PC-3 (cell line): ENCODE results near the gene NEDD4L. TPM values are rescaled to one million over a fixed set of nuclear protein-coding genes. Genes with fewer than 3 reads are reported as not detected.

Experiments used
- ATAC-seq: fragments of 200-7000 bp; cut with Tn5 transposase; 2 replicates; pipeline ENCODE4 v1.9.1; 2020; ENCODE audit warnings: mild to moderate bottlenecking, moderate library complexity
- BruUV-seq: library from RNA; stranded (reverse); fragments of 400-500 nt; replicated peaks from 2 replicates; lab custom pipeline; 2021; lab: Mats Ljungman, UMichigan
- CTCF ChIA-PET: fragments of 300-600 bp; sonication (Branson Sonifier 250); formaldehyde crosslinking; loops from one replicate; lab custom pipeline; 2022; ENCODE audit warnings: antibody characterized with exemption; lab: Charles Lee
- POLR2A ChIA-PET: fragments of 300-600 bp; sonication (Branson Sonifier 250); formaldehyde crosslinking; loops from one replicate; lab custom pipeline; 2022; ENCODE audit warnings: antibody characterized with exemption; ENCODE audit not compliant: unreplicated experiment; lab: Charles Lee
- DNase-seq: peaks from one replicate; pipeline ENCODE4 v3.0.0-alpha.2; 2015
- H2AFZ ChIP-seq: fragments of 300-600 bp; sonication (generic); 2 replicates; pipeline ENCODE4 v1.6.0; 2016; ENCODE audit warnings: antibody characterized with exemption, low read length
- H3F3A ChIP-seq: fragments of 300-600 bp; sonication (generic); one replicate; pipeline ENCODE4 v1.6.0; 2017; ENCODE audit warnings: antibody characterized with exemption, low read length, control low read depth, mild to moderate bottlenecking; ENCODE audit not compliant: unreplicated experiment
- H3K27ac ChIP-seq: fragments of 300-600 bp; sonication (generic); 2 replicates; pipeline ENCODE4 v1.5.1; 2016; ENCODE audit warnings: mild to moderate bottlenecking, low read length
- H3K27me3 ChIP-seq: fragments of 300-600 bp; sonication (generic); 2 replicates; pipeline ENCODE4 v1.6.1; 2016; ENCODE audit warnings: low read length, mixed read lengths
- H3K36me3 ChIP-seq: fragments of 300-600 bp; sonication (generic); 2 replicates; pipeline ENCODE4 v1.6.1; 2016; ENCODE audit warnings: low read depth, mixed run types, low read length, mixed read lengths
- H3K4me1 ChIP-seq: fragments of 300-600 bp; sonication (generic); 2 replicates; pipeline ENCODE4 v1.5.1; 2016; ENCODE audit warnings: low read length; ENCODE audit not compliant: insufficient read depth
- H3K4me2 ChIP-seq: fragments of 300-600 bp; sonication (generic); 2 replicates; pipeline ENCODE4 v1.6.0; 2016; ENCODE audit warnings: low read length
- H3K4me3 ChIP-seq: fragments of 300-600 bp; sonication (generic); 2 replicates; pipeline ENCODE4 v1.5.1; 2016; ENCODE audit warnings: mild to moderate bottlenecking, low read length, mixed read lengths
- H3K79me2 ChIP-seq: fragments of 300-600 bp; sonication (generic); 2 replicates; pipeline ENCODE4 v1.6.1; 2017; ENCODE audit warnings: low read length, mixed read lengths
- H3K9ac ChIP-seq: fragments of 300-600 bp; sonication (generic); 2 replicates; pipeline ENCODE4 v1.6.0; 2016; ENCODE audit warnings: mild to moderate bottlenecking, low read length
- H3K9me2 ChIP-seq: fragments of 300-600 bp; sonication (generic); replicated peaks from 2 replicates; pipeline ENCODE4 v1.6.1; 2016; ENCODE audit warnings: mixed run types, low read length, mixed read lengths
- H3K9me3 ChIP-seq: fragments of 300-600 bp; sonication (generic); 2 replicates; pipeline ENCODE4 v1.6.1; 2016; ENCODE audit warnings: low read length, mixed read lengths
- H4K20me1 ChIP-seq: fragments of 300-600 bp; sonication (generic); 2 replicates; pipeline ENCODE4 v1.6.1; 2016; ENCODE audit warnings: low read length, mixed read lengths
- CTCF ChIP-seq: fragments of 300-600 bp; sonication (generic); conservative IDR thresholded peaks from 2 replicates; pipeline ENCODE4 v1.5.1; 2017; ENCODE audit warnings: antibody characterized with exemption, low read depth, mild to moderate bottlenecking, low read length
- EZH2 ChIP-seq: fragments of 300-600 bp; sonication (generic); IDR thresholded peaks from one replicate; pipeline ENCODE4 v1.6.1; 2017; ENCODE audit warnings: antibody characterized with exemption, mild to moderate bottlenecking, low read length; ENCODE audit not compliant: unreplicated experiment
- EZH2phosphoT487 ChIP-seq: fragments of 300-600 bp; sonication (generic); IDR thresholded peaks from 2 replicates; pipeline ENCODE4 v1.6.1; 2018; ENCODE audit warnings: mild to moderate bottlenecking, antibody characterized with exemption, low read length, borderline replicate concordance
- intact Hi-C: fragments of 100-400 bp; cut with micrococcal nuclease; formaldehyde crosslinking; loops from 2 replicates; pipeline ENCODE4 v1.9.0; 2023
- total RNA-seq: library from RNA; depleted of rRNA; stranded (reverse); fragments of >200 nt; gene quantifications from 2 replicates; pipeline ENCODE4 v1.2.3, GENCODE V29; 2014

The NEDD4L gene
- total RNA-seq, 1 experiment from 2014 or later: 105 TPM

GRCh38 chr18:58225101-58225500, 181.1 kb downstream of the NEDD4L start:
- Histone ChIP-seq H3K36me3 (peaks cover 12% of the 10 kb centered on the region), H3K27ac (peak overlapping the region; percentile 86), H3K9me2 (no peaks in the 10 kb centered on the region), H3K4me2 (peak overlapping the region; percentile 88), H3K9ac (peak overlapping the region; percentile 4; the same call in 1 of the 2 replicates), H4K20me1 (peaks cover 63% of the 10 kb centered on the region), H3K27me3 (no peaks in the 10 kb centered on the region), H3K4me1 (peaks cover 47% of the 10 kb centered on the region), H3F3A (no peaks in the 10 kb centered on the region), H3K79me2 (peaks cover 96% of the 10 kb centered on the region), H3K4me3 (peak overlapping the region; percentile 93; the same call in 1 of the 2 replicates), H3K9me3 (no peaks in the 10 kb centered on the region), H2AFZ (no peak overlapping the region)
- CTCF ChIA-PET: no interaction called here
- intact Hi-C loops: no loop called here
- peak; percentile 42 for DNase-seq
- POLR2A ChIA-PET: interaction anchor here (0.5 to 0.6 kb wide), 3 partner anchors 13 to 36 kb away, joined by 4 to 12 read pairs (median 9); no protein-coding TSS in a partner anchor
- no peak for ATAC-seq
- TF ChIP-seq EZH2: no peak
- no peak for TF ChIP-seq EZH2phosphoT487
- TF ChIP-seq CTCF: no peak
- no TSS peak for BruUV-seq

DNA sequence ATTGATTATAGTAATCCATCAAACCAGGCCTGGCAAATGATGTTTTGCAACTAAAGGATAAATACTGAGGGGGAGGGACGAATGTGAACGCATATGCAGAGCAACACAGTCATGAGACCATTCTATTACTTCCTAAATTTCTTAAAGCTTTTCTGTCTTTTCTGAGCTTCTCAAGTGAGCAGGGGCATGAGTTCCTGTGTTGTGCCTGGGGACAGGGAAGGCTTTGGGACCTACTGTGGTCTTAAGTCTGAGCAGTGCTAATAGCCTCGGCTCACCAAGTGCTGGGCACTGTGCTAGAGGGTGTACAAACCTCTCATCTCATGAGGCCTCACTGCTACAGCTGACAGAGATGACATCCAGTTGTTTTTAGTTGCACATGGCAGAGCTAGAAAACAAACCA, 182.4 kb downstream of the NEDD4L start:
- intact Hi-C loops: no loop called here
- Histone ChIP-seq H3K9me3 (no peaks in the 10 kb centered on the region), H3K4me1 (peaks cover 48% of the 10 kb centered on the region), H2AFZ (no peak overlapping the region), H3K9ac (no peak overlapping the region), H3K79me2 (peaks cover 96% of the 10 kb centered on the region), H3K36me3 (peaks cover 19% of the 10 kb centered on the region), H3K27ac (no peak overlapping the region), H4K20me1 (peaks cover 70% of the 10 kb centered on the region), H3F3A (no peaks in the 10 kb centered on the region), H3K4me3 (no peak overlapping the region), H3K27me3 (no peaks in the 10 kb centered on the region), H3K9me2 (no peaks in the 10 kb centered on the region), H3K4me2 (no peak overlapping the region)
- ChIA-PET POLR2A (no interaction called here), CTCF (interaction anchor here (0.5 kb wide), 1 partner anchor 1082 kb away, joined by 8 read pairs; no protein-coding TSS in a partner anchor)
- ATAC-seq (no peak), DNase-seq (no peak)
- TF ChIP-seq EZH2phosphoT487: no peak
- no peak for TF ChIP-seq CTCF
- no peak for TF ChIP-seq EZH2
- BruUV-seq: no TSS peak

GRCh38 chr18:58227361-58227930, 183.4 kb downstream of the NEDD4L start:
- no peak overlapping the region for H3K27ac ChIP-seq
- peaks cover 96% of the 10 kb centered on the region for H3K79me2 ChIP-seq
- no peak for ATAC-seq
- no peak overlapping the region for H3K4me2 ChIP-seq
- peaks cover 27% of the 10 kb centered on the region for H3K36me3 ChIP-seq
- H3K9ac ChIP-seq: no peak overlapping the region
- CTCF ChIA-PET: no interaction called here
- no peak overlapping the region for H2AFZ ChIP-seq
- H3K9me3 ChIP-seq: no peaks in the 10 kb centered on the region
- no peak overlapping the region for H3K4me3 ChIP-seq
- POLR2A ChIA-PET: no interaction called here
- no TSS peak for BruUV-seq
- DNase-seq: no peak
- no peaks in the 10 kb centered on the region for H3F3A ChIP-seq
- H3K4me1 ChIP-seq: peaks cover 48% of the 10 kb centered on the region
- intact Hi-C loops: no loop called here
- no peak for TF ChIP-seq EZH2phosphoT487
- TF ChIP-seq CTCF: no peak
- TF ChIP-seq EZH2: no peak
- H4K20me1 ChIP-seq: peaks cover 60% of the 10 kb centered on the region
- no peaks in the 10 kb centered on the region for H3K27me3 ChIP-seq
- no peaks in the 10 kb centered on the region for H3K9me2 ChIP-seq
